Epithelial cell of proximal tubule (primary cell): ENCODE results near the gene WBP2NL. TPM values are rescaled to one million over a fixed set of nuclear protein-coding genes. Genes with fewer than 3 reads are reported as not detected.

Experiments used
- DNase-seq: peaks from one replicate; pipeline ENCODE4 v3.0.0-alpha.2; 2011; ENCODE audit warnings: low read depth
- H3K4me3 ChIP-seq: 2 replicates; pipeline ENCODE4 v1.5.1; 2011; ENCODE audit warnings: low read depth, mild to moderate bottlenecking, low read length
- total RNA-seq: library from RNA; depleted of rRNA; stranded (reverse); fragments of >200 nt; gene quantifications from 2 replicates; pipeline ENCODE4 v1.2.3, GENCODE V29; 2015
- TF ChIP-seq, protein P1 (sequence below): conservative IDR thresholded peaks from 2 replicates; pipeline ENCODE4 v1.5.1; 2012; ENCODE audit warnings: low read depth, mild to moderate bottlenecking, low read length

WBP2NL gene
- total RNA-seq, 1 donor from 2014 or later: 0.17 TPM

DNA sequence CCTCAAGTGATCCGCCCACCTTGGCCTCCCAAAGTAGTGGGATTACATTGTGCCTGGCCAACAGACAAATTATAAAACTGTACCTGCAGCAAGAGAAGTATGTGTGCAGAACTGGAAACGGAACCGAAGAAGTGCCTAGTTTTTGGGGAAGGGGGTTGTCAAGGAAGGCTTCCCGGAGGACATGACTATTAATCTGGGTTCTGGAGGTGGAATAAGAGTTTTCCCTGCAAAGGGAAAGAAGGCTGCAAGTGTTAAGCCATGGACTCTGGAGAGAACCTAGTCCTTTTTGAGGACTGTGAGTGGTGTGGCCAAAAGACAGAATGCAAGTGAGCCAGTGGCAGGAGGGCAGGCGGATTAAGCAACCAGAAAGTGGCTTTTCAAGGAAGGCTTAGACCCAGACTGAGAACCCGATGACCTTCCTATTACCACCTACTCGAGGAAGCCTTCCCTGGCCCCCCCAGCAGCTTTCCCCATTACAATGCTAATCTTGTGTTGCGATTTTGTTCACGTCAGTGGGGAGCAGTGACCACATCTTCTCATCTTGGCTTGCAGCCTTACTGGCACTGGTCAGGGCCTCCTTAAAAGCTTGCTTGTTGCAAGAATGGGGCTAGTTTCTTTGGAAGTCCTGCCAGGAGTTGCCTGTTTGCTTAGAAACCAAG is 35.0 kb upstream of the WBP2NL start:
- DNase-seq: no peak
- no peak overlapping the region for H3K4me3 ChIP-seq
- TF ChIP-seq, protein P1, sequence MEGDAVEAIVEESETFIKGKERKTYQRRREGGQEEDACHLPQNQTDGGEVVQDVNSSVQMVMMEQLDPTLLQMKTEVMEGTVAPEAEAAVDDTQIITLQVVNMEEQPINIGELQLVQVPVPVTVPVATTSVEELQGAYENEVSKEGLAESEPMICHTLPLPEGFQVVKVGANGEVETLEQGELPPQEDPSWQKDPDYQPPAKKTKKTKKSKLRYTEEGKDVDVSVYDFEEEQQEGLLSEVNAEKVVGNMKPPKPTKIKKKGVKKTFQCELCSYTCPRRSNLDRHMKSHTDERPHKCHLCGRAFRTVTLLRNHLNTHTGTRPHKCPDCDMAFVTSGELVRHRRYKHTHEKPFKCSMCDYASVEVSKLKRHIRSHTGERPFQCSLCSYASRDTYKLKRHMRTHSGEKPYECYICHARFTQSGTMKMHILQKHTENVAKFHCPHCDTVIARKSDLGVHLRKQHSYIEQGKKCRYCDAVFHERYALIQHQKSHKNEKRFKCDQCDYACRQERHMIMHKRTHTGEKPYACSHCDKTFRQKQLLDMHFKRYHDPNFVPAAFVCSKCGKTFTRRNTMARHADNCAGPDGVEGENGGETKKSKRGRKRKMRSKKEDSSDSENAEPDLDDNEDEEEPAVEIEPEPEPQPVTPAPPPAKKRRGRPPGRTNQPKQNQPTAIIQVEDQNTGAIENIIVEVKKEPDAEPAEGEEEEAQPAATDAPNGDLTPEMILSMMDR: no peak

DNA sequence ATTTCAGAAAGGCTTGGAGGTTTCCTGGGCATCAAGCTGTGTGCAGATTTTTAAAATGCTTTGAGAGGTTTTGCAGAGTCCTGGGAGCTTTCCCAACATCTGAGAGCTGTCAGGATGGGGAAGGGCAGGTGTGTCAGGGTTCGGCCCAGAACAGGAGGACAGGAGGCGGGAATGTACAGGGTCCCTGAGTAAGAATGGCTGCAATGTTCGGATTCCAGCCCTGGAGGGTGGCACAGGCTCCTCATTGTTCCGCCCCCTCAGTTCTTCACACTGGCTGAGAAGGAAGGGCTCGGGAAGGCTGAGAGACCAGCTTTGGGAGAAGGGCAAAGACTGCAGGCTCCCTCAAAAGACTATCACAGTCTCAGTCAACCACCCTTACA is 34.5 kb upstream of the WBP2NL start:
- TF ChIP-seq, protein P1: no peak
- no peak for DNase-seq
- H3K4me3 ChIP-seq: no peak overlapping the region

DNA sequence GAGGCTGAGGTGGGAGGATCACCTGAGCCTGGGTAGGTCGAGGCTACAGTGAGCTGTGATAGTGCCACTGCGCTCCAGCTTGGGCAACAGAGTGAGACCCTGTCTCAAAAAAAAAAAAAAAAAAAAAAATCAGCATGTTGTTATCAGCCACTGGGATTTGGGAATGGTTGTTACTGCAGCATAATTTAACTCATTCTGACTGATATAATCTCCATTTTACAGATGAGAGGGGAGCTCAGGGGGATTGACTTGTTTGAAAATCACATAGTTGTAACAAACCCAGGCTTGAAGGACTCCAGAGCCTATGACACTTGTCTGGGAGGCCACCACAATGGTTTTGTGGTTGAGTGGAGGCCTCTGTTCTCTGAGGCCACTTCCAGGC is 32.4 kb upstream of the WBP2NL start:
- no peak for DNase-seq
- TF ChIP-seq, protein P1: no peak
- H3K4me3 ChIP-seq: no peak overlapping the region

DNA sequence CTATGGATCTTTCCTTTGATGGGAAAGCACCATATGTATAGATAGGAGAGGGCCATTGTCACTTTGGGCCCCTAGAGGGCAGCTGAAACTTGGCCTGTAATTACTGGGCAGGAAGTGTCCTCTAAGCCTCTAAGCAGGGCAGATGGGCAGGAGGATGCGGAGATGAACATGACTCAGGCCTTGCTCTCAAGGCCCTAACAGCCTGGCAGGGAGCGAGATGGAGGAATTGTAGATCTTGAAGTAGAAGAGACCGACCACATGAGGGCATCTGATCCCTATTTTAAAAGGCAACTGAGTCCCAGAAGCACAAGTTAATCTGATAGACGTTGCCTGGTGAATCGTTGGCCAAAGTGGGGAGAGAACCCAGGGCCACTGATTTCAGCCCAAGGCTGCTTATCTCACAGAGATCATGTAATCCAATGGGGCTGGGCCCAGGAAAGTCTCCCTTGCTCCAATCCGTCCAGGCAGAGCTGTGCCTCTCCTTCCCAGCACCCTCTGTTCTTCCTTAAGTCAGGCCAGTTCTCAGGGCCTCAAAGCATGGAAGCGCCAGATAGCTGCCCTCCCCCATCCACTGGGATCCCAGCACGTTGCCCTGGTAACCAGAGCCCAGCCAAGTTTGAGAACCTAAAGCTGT is 31.9 kb upstream of the WBP2NL start:
- no peak overlapping the region for H3K4me3 ChIP-seq
- TF ChIP-seq, protein P1: no peak
- DNase-seq: peak; percentile 68

DNA sequence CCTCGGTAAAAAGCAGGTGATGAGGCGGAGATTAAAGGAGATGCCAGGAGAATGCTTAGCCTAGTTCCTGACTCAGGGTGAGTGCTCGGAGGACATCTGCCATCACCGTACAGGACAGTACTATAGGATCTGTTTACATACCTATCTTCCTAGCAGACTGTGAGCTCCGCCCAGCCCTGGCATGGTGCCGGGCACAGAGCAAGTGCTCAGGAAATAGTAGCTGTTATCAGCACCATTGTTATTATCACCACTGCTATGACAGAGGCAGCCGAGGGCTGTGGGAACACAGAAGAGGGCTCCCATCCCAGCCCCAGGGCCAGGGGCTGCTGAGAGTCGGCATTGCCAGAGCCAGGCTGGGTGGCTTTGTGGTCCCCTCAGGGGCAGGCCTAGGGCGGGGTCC is 30.0 kb upstream of the WBP2NL start:
- TF ChIP-seq, protein P1: no peak
- no peak overlapping the region for H3K4me3 ChIP-seq
- no peak for DNase-seq

DNA sequence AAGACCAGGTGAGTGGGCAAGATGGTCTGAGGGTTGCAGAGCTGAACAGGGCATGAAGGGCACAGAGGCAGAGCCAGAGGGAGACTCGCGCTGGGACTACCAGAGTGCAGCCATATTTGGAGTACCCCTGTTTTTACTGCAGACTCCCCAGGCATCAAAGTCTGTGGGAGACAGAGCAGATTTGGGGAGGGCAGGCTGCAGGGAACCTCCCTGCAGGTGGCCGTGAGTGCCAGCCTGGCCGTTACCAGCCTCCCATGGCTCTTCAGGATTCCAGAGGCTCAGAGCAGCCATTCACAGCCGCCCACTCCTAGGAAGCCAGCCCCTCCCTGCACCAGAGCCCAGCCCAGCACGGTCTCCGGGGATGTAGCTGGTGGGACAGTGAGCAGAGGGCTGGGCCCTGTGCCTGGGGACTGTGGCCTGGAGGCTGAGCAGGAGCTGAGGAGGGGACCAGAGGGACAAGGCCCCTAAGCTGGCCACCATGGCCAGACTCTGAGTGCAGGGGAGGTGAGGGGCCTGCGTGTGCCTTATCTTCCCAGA is 29.4 kb upstream of the WBP2NL start, which contains the start of gene SEPTIN3:
Gene SEPTIN3, plus strand, starts transcription at position 334 of the 537 bp plus-strand sequence. CDS start 2,050 bp downstream, outside the sequence.
- H3K4me3 ChIP-seq: no peak within 1 kb of the TSS
- DNase-seq: no peak
- TF ChIP-seq, protein P1: no peak
